KMS-11 (cell line): ENCODE data around the gene DIS3L2.
A peak's percentile ranks its signal among the peaks of the same experiment; 100 is the strongest.
"Not testable (repeated sequence)": the region's sequence is repeated elsewhere in the genome, so short reads cannot be mapped to it uniquely, and the experiment has no call there.

Source experiments
- H2AFZ ChIP-seq: fragments of 200-600 bp; sonication (generic); 2 replicates; pipeline ENCODE4 v1.6.1; 2016; ENCODE audit warnings: antibody characterized with exemption, mixed run types, low read depth
- H3K27ac ChIP-seq: fragments of 200-600 bp; sonication (generic); 2 replicates; pipeline ENCODE4 v1.6.1; 2016; ENCODE audit warnings: mild to moderate bottlenecking, mixed run types
- H3K27me3 ChIP-seq: fragments of 200-600 bp; sonication (generic); 2 replicates; pipeline ENCODE4 v1.6.1; 2017; ENCODE audit warnings: mild to moderate bottlenecking, low read depth, mixed run types, moderate library complexity; ENCODE audit not compliant: insufficient read depth
- H3K36me3 ChIP-seq: fragments of 200-600 bp; sonication (generic); 2 replicates; pipeline ENCODE4 v1.6.1; 2017; ENCODE audit warnings: mild to moderate bottlenecking, mixed run types; ENCODE audit not compliant: insufficient read depth
- H3K4me1 ChIP-seq: fragments of 200-600 bp; sonication (generic); 2 replicates; pipeline ENCODE4 v1.6.1; 2016; ENCODE audit warnings: mild to moderate bottlenecking, low read depth, mixed run types; ENCODE audit not compliant: poor library complexity, severe bottlenecking
- H3K4me2 ChIP-seq: fragments of 200-600 bp; sonication (generic); 2 replicates; pipeline ENCODE4 v1.7.0; 2016; ENCODE audit warnings: mild to moderate bottlenecking, mixed run types
- H3K4me3 ChIP-seq: fragments of 200-600 bp; sonication (generic); IDR thresholded peaks from 2 replicates; pipeline ENCODE4 v1.6.1; 2017; ENCODE audit warnings: low read depth, low read length, mixed read lengths; ENCODE audit not compliant: insufficient read depth
- H3K79me2 ChIP-seq: fragments of 200-600 bp; sonication (generic); 2 replicates; pipeline ENCODE4 v1.6.1; 2016; ENCODE audit warnings: low read depth, mixed run types; ENCODE audit not compliant: insufficient read depth
- H3K9ac ChIP-seq: fragments of 200-600 bp; sonication (generic); 2 replicates; pipeline ENCODE4 v1.6.1; 2016; ENCODE audit warnings: mild to moderate bottlenecking, mixed run types
- H4K20me1 ChIP-seq: fragments of 200-600 bp; sonication (generic); 2 replicates; pipeline ENCODE4 v1.6.1; 2016; ENCODE audit warnings: mild to moderate bottlenecking, mixed run types; ENCODE audit not compliant: insufficient read depth
- CTCF ChIP-seq: fragments of 200-600 bp; sonication (generic); conservative IDR thresholded peaks from 2 replicates; pipeline ENCODE4 v1.6.1; 2017; ENCODE audit warnings: low read depth, mild to moderate bottlenecking, antibody characterized with exemption, low read length, moderate library complexity, mixed read lengths

The DIS3L2 gene

GRCh38 chr2:232363784-232364615, 402.5 kb downstream of the DIS3L2 start:
- Histone ChIP-seq H3K9ac (peak overlapping the region; percentile 40; the same call in 1 of the 2 replicates), H2AFZ (peak overlapping the region; percentile 69), H3K4me1 (peaks cover 31% of the 10 kb centered on the region), H3K36me3 (no peaks in the 10 kb centered on the region), H3K4me3 (no peak overlapping the region), H4K20me1 (no peaks in the 10 kb centered on the region), H3K27ac (peak overlapping the region; percentile 64), H3K27me3 (no peaks in the 10 kb centered on the region), H3K4me2 (peak overlapping the region; percentile 53), H3K79me2 (no peaks in the 10 kb centered on the region)
- TF ChIP-seq CTCF: peak; percentile 13; the same call in 1 of the 2 replicates

DNA sequence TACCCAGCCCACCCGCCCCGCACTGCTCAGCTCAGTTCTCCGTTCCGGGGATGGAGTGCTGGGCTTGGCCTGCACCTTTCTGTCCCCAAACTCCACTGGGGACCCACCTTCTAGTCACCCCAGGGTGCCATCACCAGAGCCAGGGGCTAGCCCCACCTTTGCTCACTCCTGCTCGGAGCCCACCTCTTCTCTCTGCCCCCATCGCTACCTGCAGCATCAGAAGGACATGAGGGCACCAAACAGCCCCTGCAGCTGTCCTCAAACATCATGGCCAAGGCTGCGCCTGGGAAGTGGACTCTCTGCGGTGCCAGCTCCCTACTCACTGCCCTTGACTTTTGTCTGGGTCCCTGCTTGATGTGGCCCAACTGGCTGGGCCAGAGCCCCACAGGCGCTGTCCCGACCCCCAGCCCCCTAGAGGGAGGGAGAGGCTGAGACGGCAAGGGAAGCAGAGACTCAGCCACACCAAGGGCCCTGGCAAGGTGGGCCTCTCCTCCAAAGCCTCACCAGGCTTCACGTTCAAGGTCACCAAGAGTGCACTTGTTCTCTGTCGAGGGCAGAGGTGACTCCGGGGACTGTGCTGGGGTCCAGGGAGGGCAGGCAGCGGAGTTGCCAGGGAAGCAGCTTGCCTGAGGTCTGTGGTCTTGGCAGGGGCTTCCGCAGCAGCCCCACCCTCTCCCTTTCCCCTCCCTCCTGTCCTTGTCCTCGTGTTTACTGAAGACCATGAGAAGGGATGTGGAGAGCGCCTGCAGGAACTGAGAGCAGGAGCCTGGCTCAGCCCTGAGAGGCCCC, 403.5 kb downstream of the DIS3L2 start:
- H3K27me3 ChIP-seq, H3K79me2 ChIP-seq, H3K4me2 ChIP-seq, H3K4me3 ChIP-seq, H4K20me1 ChIP-seq, H3K36me3 ChIP-seq, H3K9ac ChIP-seq, H3K27ac ChIP-seq, H2AFZ ChIP-seq: not testable (repeated sequence)
- H3K4me1 ChIP-seq: peaks cover 31% of the 10 kb centered on the region

DNA sequence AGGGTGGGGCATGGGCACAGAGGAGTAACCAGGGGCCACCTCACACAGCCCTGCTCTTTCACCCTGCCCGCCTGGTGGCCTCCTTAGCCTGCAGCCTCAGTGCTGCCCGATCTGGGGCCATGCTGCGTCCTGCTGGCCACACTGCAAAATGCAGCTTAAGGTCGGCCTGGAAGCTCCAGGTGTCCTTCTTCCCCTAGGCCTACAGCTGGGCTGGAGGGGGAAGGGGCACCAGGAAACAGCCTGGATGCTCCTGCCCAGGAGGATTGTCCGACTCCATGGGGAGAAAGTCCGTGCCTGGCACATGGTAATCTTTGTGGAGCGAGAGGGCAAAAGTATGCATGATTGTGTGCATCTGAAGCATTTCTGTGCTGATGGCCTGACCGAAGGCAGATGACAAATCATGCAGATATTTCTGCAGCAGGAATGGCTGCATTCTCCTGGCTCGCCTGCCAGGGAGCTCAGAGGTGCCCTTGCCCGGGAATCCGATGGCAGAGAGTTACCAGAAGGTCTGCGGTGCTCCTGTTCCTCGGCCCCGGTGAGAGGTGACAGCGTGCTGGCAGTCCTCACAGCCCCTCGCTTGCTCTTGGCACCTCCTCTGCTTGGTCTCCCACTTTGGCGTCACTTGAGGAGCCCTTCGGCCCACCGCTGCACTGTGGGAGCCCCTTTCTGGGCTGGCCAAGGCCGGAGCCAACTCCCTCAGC, 404.3 kb downstream of the DIS3L2 start:
- Histone ChIP-seq H3K4me1 (peaks cover 31% of the 10 kb centered on the region), H3K9ac (no peak overlapping the region), H3K4me3 (no peak overlapping the region), H2AFZ (no peak overlapping the region), H3K27me3 (no peaks in the 10 kb centered on the region), H3K27ac (no peak overlapping the region), H3K79me2 (no peaks in the 10 kb centered on the region), H3K4me2 (no peak overlapping the region), H4K20me1 (no peaks in the 10 kb centered on the region), H3K36me3 (no peaks in the 10 kb centered on the region)
- peak; percentile 34; the same call in 1 of the 2 replicates for TF ChIP-seq CTCF

GRCh38 chr2:232366461-232366860, 404.9 kb downstream of the DIS3L2 start:
- H4K20me1 ChIP-seq, H3K4me3 ChIP-seq, H3K27me3 ChIP-seq, H3K4me2 ChIP-seq, H3K79me2 ChIP-seq, H3K9ac ChIP-seq, H3K36me3 ChIP-seq, H2AFZ ChIP-seq, H3K27ac ChIP-seq: not testable (repeated sequence)
- H3K4me1 ChIP-seq: peaks cover 30% of the 10 kb centered on the region

DNA sequence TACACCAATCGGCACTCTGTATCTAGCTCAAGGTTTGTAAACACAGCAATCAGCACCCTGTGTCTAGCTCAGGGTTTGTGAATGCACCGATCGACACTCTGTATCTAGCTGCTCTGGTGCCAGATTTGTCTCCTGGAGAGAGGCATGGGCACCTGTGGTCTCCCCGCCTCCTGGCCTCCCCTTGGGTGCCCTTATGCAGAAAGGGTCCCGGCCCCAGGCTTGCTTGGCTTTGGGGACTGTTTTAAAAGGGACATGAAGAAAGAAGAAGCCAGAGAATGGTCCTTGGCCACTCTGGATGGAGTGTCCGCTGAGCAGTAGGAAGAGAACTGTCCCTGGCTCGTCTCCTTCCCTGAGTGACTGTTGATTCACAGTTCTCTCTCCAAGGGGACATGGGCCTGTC, 405.5 kb downstream of the DIS3L2 start:
- H3K27ac ChIP-seq: no peak overlapping the region
- no peaks in the 10 kb centered on the region for H3K36me3 ChIP-seq
- H4K20me1 ChIP-seq: no peaks in the 10 kb centered on the region
- no peak overlapping the region for H2AFZ ChIP-seq
- H3K79me2 ChIP-seq: no peaks in the 10 kb centered on the region
- H3K27me3 ChIP-seq: no peaks in the 10 kb centered on the region
- no peak overlapping the region for H3K4me3 ChIP-seq
- H3K4me1 ChIP-seq: peaks cover 24% of the 10 kb centered on the region
- TF ChIP-seq CTCF: no peak
- H3K9ac ChIP-seq: no peak overlapping the region
- H3K4me2 ChIP-seq: no peak overlapping the region
